Adrenal gland (tissue), 12 donors: ENCODE data around the gene PHOX2A. TPM values are rescaled to one million over a fixed set of nuclear protein-coding genes. Genes with fewer than 3 reads are reported as not detected.
A peak's percentile ranks its signal among the peaks of the same experiment; 100 is the strongest.
"Not testable (repeated sequence)": the region's sequence is repeated elsewhere in the genome, so short reads cannot be mapped to it uniquely, and the experiment has no call there.

Experiments
- DNase-seq, 7 donors: peaks; one replicate each; pipeline ENCODE4 v3.0.0-alpha.2; 2019 to 2020
- H3K27ac ChIP-seq, 5 donors: fragments of 200-600 bp; sonication (generic) in 4 of 5; 1 replicate in 3 of 5; 2 replicates in 2 of 5; pipeline versions ENCODE4 v1.5.1 to v1.8.0; 2016 to 2020; ENCODE audit warnings: mild to moderate bottlenecking in 1 of 5
- H3K27me3 ChIP-seq: fragments of 200-600 bp; 2 replicates; pipeline ENCODE4 v1.8.0; 2021
- H3K36me3 ChIP-seq, 2 donors: fragments of 200-600 bp; replicated peaks in 1 of 2; 1 replicate in 1 of 2; 2 replicates in 1 of 2; pipeline versions ENCODE4 v1.5.1 to v1.8.0; 2018 to 2022
- H3K4me1 ChIP-seq, 2 donors: fragments of 200-600 bp; replicated peaks in 1 of 2; 1 replicate in 1 of 2; 2 replicates in 1 of 2; pipeline versions ENCODE4 v1.5.1 to v1.8.0; 2018 to 2021
- H3K4me3 ChIP-seq, 4 donors: fragments of 200-600 bp; sonication (generic) in 3 of 4; one replicate each; pipeline ENCODE4 v1.5.1; 2016 to 2018
- H3K9me3 ChIP-seq, 3 donors: fragments of 200-600 bp; sonication (generic) in 1 of 3; replicated peaks in 1 of 3; 1 replicate in 2 of 3; 2 replicates in 1 of 3; pipeline versions ENCODE4 v1.5.1 to v1.8.0; 2016 to 2021
- POLR2A ChIP-seq, 2 donors: fragments of 450-650 bp; IDR thresholded peaks; one replicate each; pipeline ENCODE4 v1.6.1; 2017; ENCODE audit warnings: antibody characterized with exemption in 2 of 2, mild to moderate bottlenecking in 2 of 2, moderate library complexity in 1 of 2
- WGBS, 4 donors: extraction: QIAGEN DNeasy Blood & Tissue Kit in 2 of 4; methylation state at CpG; one replicate each; pipeline versions ENCODE4 v1.1.5 to v1.1.7; 2013 to 2017; 5-methylcytosine and 5-hydroxymethylcytosine counted together
- intact Hi-C, 2 donors: fragments of 100-400 bp; cut with DNase I; formaldehyde crosslinking; loops; one replicate each; pipeline versions ENCODE4 v1.14.1 to v1.15.0; 2022 to 2023
- polyA plus RNA-seq, 3 donors: library from polyadenylated mRNA; stranded (reverse); fragments of 200-250 nt in 2 of 3; fragments of 350-450 nt in 1 of 3; fragmentation: Illumina TruSeq in 1 of 3; extraction: RNeasy Lipid Tissue Mini Kit (QIAGEN cat#74804) in 1 of 3; gene quantifications; one replicate each; pipeline ENCODE4 v1.2.3, GENCODE V29; 2013 to 2014
- total RNA-seq, 9 donors: library from RNA; depleted of rRNA in 4 of 9; stranded (reverse); fragments of >200 nt in 4 of 9; fragments of 120-200 nt in 1 of 9; fragmentation: NEBNext Ultra II Directional in 1 of 9; extraction: Animal tissue kit (Norgen Biotek cat#: 25700) in 1 of 9; gene quantifications; one replicate each; pipeline versions ENCODE4 v1.1.0 to v1.2.4, GENCODE V29; 2013 to 2023
- TF ChIP-seq, protein P1 (sequence below), 6 experiments: fragments of 450-650 bp in 4 of 6; fragments of 200-600 bp in 2 of 6; sonication (generic) in 1 of 6; IDR thresholded peaks; 1 replicate in 5 of 6; 2 replicates in 1 of 6; pipeline versions ENCODE4 v1.5.1 to v1.8.0; 2016 to 2021; ENCODE audit warnings: antibody characterized with exemption in 6 of 6, mild to moderate bottlenecking in 2 of 6, moderate library complexity in 1 of 6
- donor health status: healthy with polysubstance abuse.
- donor health status: Bipolar disorder and iron deficiency.
- donor health status: DM: yes; HTN: yes; CAD: no.
- donor health status: DM: no; HTN: no; CAD: no.
- donor health status: DM: no; HTN: no; CAD: no.
- donor health status: DM: yes; HTN: yes; CAD: no.

Gene PHOX2A
- total and polyA plus RNA-seq, 12 donors: 0.32 to 68.9 (median 12.8) TPM; not detected in 3

DNA sequence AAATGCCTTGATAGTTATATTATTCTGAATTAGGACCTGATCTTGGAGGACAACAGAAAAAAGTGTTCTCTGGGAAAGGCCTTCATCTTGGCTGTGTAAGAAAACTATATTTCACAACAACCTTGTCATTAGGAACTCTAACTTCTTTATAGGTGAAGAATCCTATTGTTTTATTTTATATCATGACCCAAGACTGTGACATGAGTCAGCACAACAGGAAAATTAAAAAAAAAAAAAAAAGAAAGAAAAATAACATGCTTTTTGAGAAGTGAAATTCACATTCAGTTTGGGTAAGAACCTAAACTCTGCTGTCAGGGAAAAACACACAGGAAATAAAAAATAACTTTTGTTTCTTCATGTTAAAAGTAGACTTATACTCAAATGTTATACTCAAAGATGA, 39.1 kb downstream of the PHOX2A start:
- DNase-seq: no peak
- H3K36me3 ChIP-seq: no peaks in the 10 kb centered on the region
- no peak for TF ChIP-seq POLR2A (IDR thresholded peaks at IDR 0.05)
- TF ChIP-seq, protein P1, sequence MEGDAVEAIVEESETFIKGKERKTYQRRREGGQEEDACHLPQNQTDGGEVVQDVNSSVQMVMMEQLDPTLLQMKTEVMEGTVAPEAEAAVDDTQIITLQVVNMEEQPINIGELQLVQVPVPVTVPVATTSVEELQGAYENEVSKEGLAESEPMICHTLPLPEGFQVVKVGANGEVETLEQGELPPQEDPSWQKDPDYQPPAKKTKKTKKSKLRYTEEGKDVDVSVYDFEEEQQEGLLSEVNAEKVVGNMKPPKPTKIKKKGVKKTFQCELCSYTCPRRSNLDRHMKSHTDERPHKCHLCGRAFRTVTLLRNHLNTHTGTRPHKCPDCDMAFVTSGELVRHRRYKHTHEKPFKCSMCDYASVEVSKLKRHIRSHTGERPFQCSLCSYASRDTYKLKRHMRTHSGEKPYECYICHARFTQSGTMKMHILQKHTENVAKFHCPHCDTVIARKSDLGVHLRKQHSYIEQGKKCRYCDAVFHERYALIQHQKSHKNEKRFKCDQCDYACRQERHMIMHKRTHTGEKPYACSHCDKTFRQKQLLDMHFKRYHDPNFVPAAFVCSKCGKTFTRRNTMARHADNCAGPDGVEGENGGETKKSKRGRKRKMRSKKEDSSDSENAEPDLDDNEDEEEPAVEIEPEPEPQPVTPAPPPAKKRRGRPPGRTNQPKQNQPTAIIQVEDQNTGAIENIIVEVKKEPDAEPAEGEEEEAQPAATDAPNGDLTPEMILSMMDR (IDR thresholded peaks at IDR 0.05): no peak
- no peaks in the 10 kb centered on the region for H3K27me3 ChIP-seq
- no peak overlapping the region for H3K4me3 ChIP-seq
- intact Hi-C loops: no loop called here
- H3K4me1 ChIP-seq: no peaks in the 10 kb centered on the region
- H3K27ac ChIP-seq: no peak overlapping the region
- no peaks in the 10 kb centered on the region for H3K9me3 ChIP-seq

DNA sequence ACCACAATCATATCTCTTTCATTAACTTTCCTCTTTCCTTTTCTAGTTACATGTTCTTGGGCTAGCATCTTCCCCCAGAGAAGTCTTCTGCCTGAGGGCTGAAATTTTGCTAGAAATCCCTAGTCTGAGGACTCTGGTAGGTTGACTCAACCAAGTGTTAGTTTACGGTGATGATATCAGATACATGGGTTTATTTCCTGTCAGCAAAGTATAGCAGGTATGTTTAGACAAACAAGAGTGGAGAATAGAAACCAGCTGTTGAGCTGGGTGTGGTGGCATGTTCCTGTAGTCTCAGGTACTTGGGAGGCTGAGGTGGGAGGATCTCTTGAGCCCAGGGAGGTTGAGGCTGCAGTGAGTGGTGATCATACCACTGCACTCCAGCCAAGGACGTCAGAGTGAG, 40.8 kb downstream of the PHOX2A start:
- TF ChIP-seq POLR2A (IDR thresholded peaks at IDR 0.05): no peak
- TF ChIP-seq, protein P1 (IDR thresholded peaks at IDR 0.05): no peak
- DNase-seq: no peak

DNA sequence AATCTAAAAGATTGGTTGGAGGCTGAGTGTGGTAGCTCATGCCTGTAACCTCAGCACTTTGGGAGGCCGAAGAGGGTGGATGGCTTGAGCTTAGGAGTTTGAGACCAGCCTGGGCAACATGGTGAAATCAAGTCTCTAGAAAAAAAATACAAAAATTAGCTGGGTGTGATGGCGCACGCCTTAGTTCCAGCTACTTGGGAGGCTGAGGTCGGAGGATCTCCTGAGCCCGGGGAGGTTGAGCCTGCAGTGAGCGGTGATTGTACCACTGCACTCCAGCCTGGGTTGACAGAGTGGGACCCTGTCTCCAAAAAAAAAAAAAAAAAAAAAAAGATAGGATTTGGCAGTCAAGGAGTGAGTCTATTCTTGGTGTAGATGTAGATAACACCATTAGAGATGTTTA, 41.4 kb downstream of the PHOX2A start:
- Histone ChIP-seq H3K27me3 (no peaks in the 10 kb centered on the region), H3K27ac (no peak overlapping the region), H3K36me3 (no peaks in the 10 kb centered on the region), H3K9me3 (no peaks in the 10 kb centered on the region), H3K4me1 (no peaks in the 10 kb centered on the region), H3K4me3 (no peak overlapping the region)
- intact Hi-C loops: no loop called here
- TF ChIP-seq, protein P1 (IDR thresholded peaks at IDR 0.05): no peak
- no peak for TF ChIP-seq POLR2A (IDR thresholded peaks at IDR 0.05)
- 93 to 98% (median 98%) methylated on average over 6 of the region's 6 CpGs for whole genome bisulfite sequencing, 4 donors
- no peak for DNase-seq

More for the DNA sequence above, 40.8 kb downstream of the PHOX2A start:
- Histone ChIP-seq H3K27ac (no peak overlapping the region), H3K4me1 (no peaks in the 10 kb centered on the region), H3K27me3 (no peaks in the 10 kb centered on the region), H3K36me3 (no peaks in the 10 kb centered on the region), H3K9me3 (no peaks in the 10 kb centered on the region), H3K4me3 (no peak overlapping the region)
- intact Hi-C loops: no loop called here
- 69 to 75% (median 72%) methylated on average over 2 of the region's 2 CpGs for WGBS, 4 donors

DNA sequence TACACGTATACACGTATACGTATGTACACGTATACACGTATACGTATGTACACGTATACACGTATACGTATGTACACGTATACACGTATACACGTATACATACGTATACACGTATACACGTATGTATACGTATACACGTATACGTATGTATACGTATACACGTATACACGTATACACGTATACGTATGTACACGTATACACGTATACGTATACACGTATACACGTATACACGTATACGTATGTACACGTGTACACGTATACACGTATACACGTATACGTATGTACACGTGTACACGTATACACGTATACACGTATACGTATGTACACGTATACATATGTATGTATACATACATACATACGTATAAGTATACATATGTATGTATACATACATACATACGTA, 42.5 kb downstream of the PHOX2A start:
- DNase-seq, H3K27ac ChIP-seq, H3K4me1 ChIP-seq, H3K4me3 ChIP-seq, H3K9me3 ChIP-seq, intact Hi-C loops, H3K36me3 ChIP-seq, H3K27me3 ChIP-seq: not testable (repeated sequence)
- 85 to 93% (median 90%) methylated on average over 34 to 43 of the region's 43 CpGs for WGBS, 4 donors

DNA sequence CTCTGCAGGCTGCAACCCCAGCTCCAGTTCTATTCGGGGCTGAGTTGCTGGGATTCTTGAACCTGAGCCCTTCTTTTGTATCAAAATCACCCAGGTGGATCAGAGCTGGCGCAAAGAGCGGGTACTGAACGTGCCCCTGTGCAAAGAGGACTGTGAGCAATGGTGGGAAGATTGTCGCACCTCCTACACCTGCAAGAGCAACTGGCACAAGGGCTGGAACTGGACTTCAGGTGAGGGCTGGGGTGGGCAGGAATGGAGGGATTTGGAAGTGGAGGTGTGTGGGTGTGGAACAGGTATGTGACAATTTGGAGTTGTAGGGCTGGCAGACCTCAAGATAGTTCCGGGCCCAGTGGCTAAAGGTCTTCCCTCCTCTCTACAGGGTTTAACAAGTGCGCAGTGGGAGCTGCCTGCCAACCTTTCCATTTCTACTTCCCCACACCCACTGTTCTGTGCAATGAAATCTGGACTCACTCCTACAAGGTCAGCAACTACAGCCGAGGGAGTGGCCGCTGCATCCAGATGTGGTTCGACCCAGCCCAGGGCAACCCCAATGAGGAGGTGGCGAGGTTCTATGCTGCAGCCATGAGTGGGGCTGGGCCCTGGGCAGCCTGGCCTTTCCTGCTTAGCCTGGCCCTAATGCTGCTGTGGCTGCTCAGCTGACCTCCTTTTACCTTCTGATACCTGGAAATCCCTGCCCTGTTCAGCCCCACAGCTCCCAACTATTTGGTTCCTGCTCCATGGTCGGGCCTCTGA, 48.3 kb downstream of the PHOX2A start:
- intact Hi-C loops: no loop called here
- Histone ChIP-seq H3K27me3 (no peaks in the 10 kb centered on the region), H3K4me1 (no peaks in the 10 kb centered on the region), H3K9me3 (no peaks in the 10 kb centered on the region), H3K4me3 (no peak overlapping the region), H3K27ac (no peak overlapping the region), H3K36me3 (no peaks in the 10 kb centered on the region)
- WGBS, 4 donors: 71 to 80% (median 76%) methylated on average over 11 to 12 of the region's 12 CpGs
- no peak for TF ChIP-seq POLR2A (IDR thresholded peaks at IDR 0.05)
- TF ChIP-seq, protein P1 (IDR thresholded peaks at IDR 0.05): no peak
- DNase-seq: peak in 2 of 7 donors; percentile 26 to 42
